Fibroblast of pulmonary artery (primary cell): ENCODE results near the gene CDC37.
A peak's percentile ranks its signal among the peaks of the same experiment; 100 is the strongest.

ENCODE experiments used
- DNase-seq: peaks from one replicate; pipeline ENCODE4 v3.0.0-alpha.2; 2010; ENCODE audit warnings: low read depth
- H3K4me3 ChIP-seq: replicated peaks from 2 replicates; pipeline ENCODE4 v1.5.1; 2011; ENCODE audit warnings: low read depth, mild to moderate bottlenecking, control low read depth, low read length, moderate library complexity
- CTCF ChIP-seq: IDR thresholded peaks from 2 replicates; pipeline ENCODE4 v1.5.1; 2011; ENCODE audit warnings: mild to moderate bottlenecking, control low read depth, low read length, inconsistent platforms; ENCODE audit errors: missing control alignments

CDC37 gene

GRCh38 chr19:10427169-10427568, 23.8 kb upstream of the CDC37 start:
- H3K4me3 ChIP-seq = no peak overlapping the region
- TF ChIP-seq CTCF = no peak
- no peak for DNase-seq

DNA sequence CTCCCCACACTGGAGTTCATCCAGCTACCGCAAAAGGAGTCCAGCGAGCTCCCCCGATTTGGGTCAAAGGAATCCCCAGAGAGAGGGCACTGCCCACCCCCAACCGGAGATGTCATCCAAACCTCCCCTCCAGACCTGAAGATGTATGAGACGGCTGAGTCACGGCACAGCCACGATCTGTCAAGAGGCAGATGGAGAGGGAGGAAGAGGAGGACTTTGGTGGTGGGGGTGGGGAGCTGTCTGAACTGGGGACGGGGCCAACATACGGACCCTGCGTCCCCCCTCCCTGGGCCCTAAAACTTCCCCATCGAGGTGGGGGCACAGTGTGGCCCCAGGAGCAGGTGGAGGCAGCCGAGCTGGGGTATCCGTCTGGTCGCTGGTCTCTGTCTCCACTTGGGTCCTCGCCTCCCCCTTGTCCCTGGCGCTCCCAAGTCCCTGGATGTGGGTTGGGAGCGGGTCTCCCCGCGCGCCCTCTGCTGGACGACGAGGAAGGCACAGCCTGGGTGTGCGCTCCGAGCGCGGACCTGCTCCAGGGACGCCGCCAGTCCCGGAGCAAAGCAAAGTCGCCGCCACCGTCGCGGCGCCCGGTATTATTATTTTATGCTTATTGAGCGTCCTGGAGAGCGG, 20.8 kb upstream of the CDC37 start:
- peak; percentile 73 for DNase-seq
- H3K4me3 ChIP-seq = peak overlapping the region; percentile 40
- peak; percentile 79 for TF ChIP-seq CTCF

- TF ChIP-seq CTCF = no peak
- no peak overlapping the region for H3K4me3 ChIP-seq
- DNase-seq = no peak
Observed at GRCh38 chr19:10422846-10423245, 19.5 kb upstream of the CDC37 start.

DNA sequence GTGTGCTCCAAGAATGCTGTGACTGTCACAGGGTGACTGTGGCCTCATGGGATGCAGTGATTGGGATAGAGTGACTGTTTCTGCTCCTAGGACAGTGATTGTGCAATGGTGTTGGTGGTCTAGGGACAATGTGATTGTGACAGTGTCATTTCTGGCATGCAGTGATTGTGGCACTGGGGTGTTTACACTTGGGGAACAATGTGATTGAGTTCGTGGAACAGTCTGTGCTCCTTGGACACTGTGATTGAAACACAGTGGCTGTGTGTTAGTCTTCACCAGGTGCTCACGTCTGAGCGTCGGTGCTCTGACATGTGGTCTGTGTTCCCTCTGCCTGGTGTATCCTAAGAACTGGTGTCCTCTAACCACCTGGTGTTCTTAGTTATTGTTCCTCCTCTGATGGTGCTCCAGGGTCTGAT, 18.7 kb upstream of the CDC37 start:
- no peak for TF ChIP-seq CTCF
- no peak for DNase-seq
- H3K4me3 ChIP-seq = no peak overlapping the region

- no peak overlapping the region for H3K4me3 ChIP-seq
- no peak for TF ChIP-seq CTCF
- DNase-seq = no peak
Observed at GRCh38 chr19:10421240-10422045, 18.1 kb upstream of the CDC37 start.

DNA sequence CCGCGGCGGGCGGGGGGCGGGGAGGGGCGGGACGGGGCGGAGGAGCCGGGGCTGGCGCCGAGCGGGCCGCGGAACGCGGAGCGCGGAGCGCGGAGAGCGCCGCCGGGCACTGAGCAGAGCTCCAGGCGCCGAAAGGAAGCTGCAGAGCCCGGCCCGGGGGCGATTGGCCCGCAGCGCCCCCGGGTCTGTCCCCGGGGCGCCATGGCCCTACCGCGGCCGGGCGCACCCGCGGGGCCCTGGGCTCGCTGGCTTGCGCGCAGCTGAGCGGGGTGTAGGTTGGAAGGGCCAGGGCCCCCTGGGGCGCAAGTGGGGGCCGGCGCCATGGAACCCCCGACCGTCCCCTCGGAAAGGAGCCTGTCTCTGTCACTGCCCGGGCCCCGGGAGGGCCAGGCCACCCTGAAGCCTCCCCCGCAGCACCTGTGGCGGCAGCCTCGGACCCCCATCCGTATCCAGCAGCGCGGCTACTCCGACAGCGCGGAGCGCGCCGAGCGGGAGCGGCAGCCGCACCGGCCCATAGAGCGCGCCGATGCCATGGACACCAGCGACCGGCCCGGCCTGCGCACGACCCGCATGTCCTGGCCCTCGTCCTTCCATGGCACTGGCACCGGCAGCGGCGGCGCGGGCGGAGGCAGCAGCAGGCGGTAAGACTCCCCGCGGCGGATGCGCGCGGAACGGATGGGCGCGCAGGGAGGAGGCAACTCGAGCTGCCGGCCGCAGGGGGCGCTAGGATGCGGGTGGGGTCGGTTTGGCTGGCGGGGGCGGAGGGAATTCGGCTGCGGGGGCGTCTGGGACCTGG, 17.3 kb upstream of the CDC37 start, which contains the start of gene PDE4A:
PDE4A (plus strand) TSS at position 95 of the 796 bp plus-strand sequence; CDS start at position 322, 227 bp downstream.
- H3K4me3 ChIP-seq = peak within 1 kb of the TSS; percentile 42
- peak; percentile 24 for TF ChIP-seq CTCF
- peak; percentile 44 for DNase-seq
